ENCODE data around the gene RGS2.

- TF ChIP-seq CTCF (IDR thresholded peaks at IDR 0.05; ENCODE audit: low read depth, low read length) (no peak), EZH2phosphoT487 (IDR thresholded peaks at IDR 0.05; ENCODE audit: low read depth) (no peak)
Measured at GRCh38 chr1:192771341-192771740, 37.5 kb upstream of the RGS2 start.

Measured in OCI-LY3 (cell line).